PFSK-1 (cell line): ENCODE results near the gene INHBB.

Experiments
- FOXP2 ChIP-seq: optimal IDR thresholded peaks from 2 replicates; pipeline ENCODE3; 2011; ENCODE audit warnings: borderline replicate concordance, control low read depth, inconsistent platforms; ENCODE audit not compliant: insufficient read depth; ENCODE audit errors: extremely low read length, extremely low read depth
- POLR2AphosphoS5 ChIP-seq: IDR thresholded peaks from 2 replicates; pipeline ENCODE4 v1.6.1; 2012; ENCODE audit warnings: low read depth, mild to moderate bottlenecking, control low read depth, low read length, moderate library complexity
- REST ChIP-seq, 2 experiments: IDR thresholded peaks; 2 replicates each; pipeline versions ENCODE4 v1.6.1 to v1.8.0; 2011 to 2012; ENCODE audit warnings: low read depth in 2 of 2, low read length in 2 of 2, control low read depth in 1 of 2, inconsistent platforms in 1 of 2, mild to moderate bottlenecking in 1 of 2, moderate library complexity in 1 of 2; ENCODE audit not compliant: insufficient read depth in 1 of 2
- SIN3A ChIP-seq: IDR thresholded peaks from 2 replicates; pipeline ENCODE4 v1.6.1; 2012; ENCODE audit warnings: mild to moderate bottlenecking, low read length, moderate library complexity, borderline replicate concordance; ENCODE audit not compliant: insufficient read depth
- TAF1 ChIP-seq: IDR thresholded peaks from 2 replicates; pipeline ENCODE4 v1.6.1; 2012; ENCODE audit warnings: low read length, control low read depth, borderline replicate concordance; ENCODE audit not compliant: insufficient read depth

INHBB gene

GRCh38 chr2:120331903-120332302 lies 14.0 kb upstream of the INHBB start:
- TF ChIP-seq FOXP2 (no peak), REST (IDR thresholded peaks at IDR 0.05; ENCODE audit: insufficient read depth in 1 of 2, low read depth in 2 of 2, low read length in 2 of 2) (no peak)

- TF ChIP-seq TAF1 (no peak), SIN3A (no peak), POLR2AphosphoS5 (no peak)
Observed at GRCh38 chr2:120332384-120332783, 13.6 kb upstream of the INHBB start.

- TF ChIP-seq REST (IDR thresholded peaks at IDR 0.05; ENCODE audit: insufficient read depth in 1 of 2, low read depth in 2 of 2, low read length in 2 of 2): no peak
- TF ChIP-seq POLR2AphosphoS5: no peak
Observed at GRCh38 chr2:120334068-120334467, 11.9 kb upstream of the INHBB start.

GRCh38 chr2:120336749-120337148 lies 9.2 kb upstream of the INHBB start:
- TF ChIP-seq REST (IDR thresholded peaks at IDR 0.05; ENCODE audit: insufficient read depth in 1 of 2, low read depth in 2 of 2, low read length in 2 of 2): no peak
- no peak for TF ChIP-seq FOXP2
- TF ChIP-seq POLR2AphosphoS5: no peak
- TF ChIP-seq SIN3A: no peak
- TF ChIP-seq TAF1: no peak

GRCh38 chr2:120338015-120338414 lies 7.9 kb upstream of the INHBB start:
- TF ChIP-seq POLR2AphosphoS5 (no peak), TAF1 (no peak), REST (IDR thresholded peaks at IDR 0.05; ENCODE audit: insufficient read depth in 1 of 2, low read depth in 2 of 2, low read length in 2 of 2) (no peak), FOXP2 (no peak), SIN3A (no peak)
